ENCODE results near the gene TOR1AIP2. TPM values are rescaled to one million over a fixed set of nuclear protein-coding genes. Genes with fewer than 3 reads are reported as not detected.

The TOR1AIP2 gene
- total RNA-seq, 1 experiment from 2014 or later: 100 TPM

- no peak for TF ChIP-seq EZH2 (IDR thresholded peaks at IDR 0.05; ENCODE audit: borderline replicate concordance, low read depth, low read length, poor library complexity, severe bottlenecking)
- ChIA-PET CTCF (interaction anchor here (1.1 kb wide), 1 partner anchor 12 kb away, joined by 4 read pairs; no protein-coding TSS in a partner anchor), POLR2A (ENCODE audit: low non-redundant PET) (no interaction called here)
- Histone ChIP-seq H3K4me3 (ENCODE audit: low read depth, low read length, poor library complexity, severe bottlenecking) (no peak overlapping the region), H3K27me3 (replicated peaks; ENCODE audit: insufficient read depth, low read depth, low read length, poor library complexity) (no peaks in the 10 kb centered on the region), H3K9me3 (ENCODE audit: low read depth, low read length, poor library complexity, severe bottlenecking) (no peaks in the 10 kb centered on the region), H3K4me1 (ENCODE audit: insufficient read depth, low read length, poor library complexity, severe bottlenecking) (no peaks in the 10 kb centered on the region), H3K27ac (ENCODE audit: low read depth, low read length, poor library complexity, severe bottlenecking) (no peak overlapping the region), H3K36me3 (ENCODE audit: insufficient read depth, low read length, poor library complexity, severe bottlenecking) (no peaks in the 10 kb centered on the region)
- DNase-seq (ENCODE audit: low spot score): no peak
- BruUV-seq (replicated peaks): no TSS peak
- intact Hi-C loops (cut with micrococcal nuclease; ENCODE audit: unreplicated experiment): no loop called here
Measured at GRCh38 chr1:179826626-179827280, 50.9 kb downstream of the TOR1AIP2 start.

GRCh38 chr1:179825798-179826460, 51.7 kb downstream of the TOR1AIP2 start:
- Histone ChIP-seq H3K4me3 (ENCODE audit: low read depth, low read length, poor library complexity, severe bottlenecking) (no peak overlapping the region), H3K27ac (ENCODE audit: low read depth, low read length, poor library complexity, severe bottlenecking) (no peak overlapping the region), H3K36me3 (ENCODE audit: insufficient read depth, low read length, poor library complexity, severe bottlenecking) (no peaks in the 10 kb centered on the region), H3K4me1 (ENCODE audit: insufficient read depth, low read length, poor library complexity, severe bottlenecking) (no peaks in the 10 kb centered on the region), H3K9me3 (ENCODE audit: low read depth, low read length, poor library complexity, severe bottlenecking) (no peaks in the 10 kb centered on the region), H3K27me3 (replicated peaks; ENCODE audit: insufficient read depth, low read depth, low read length, poor library complexity) (no peaks in the 10 kb centered on the region)
- intact Hi-C loops (cut with micrococcal nuclease; ENCODE audit: unreplicated experiment): no loop called here
- ChIA-PET POLR2A (ENCODE audit: low non-redundant PET) (no interaction called here), CTCF (no interaction called here)
- no peak for DNase-seq (ENCODE audit: low spot score)
- no peak for TF ChIP-seq EZH2 (IDR thresholded peaks at IDR 0.05; ENCODE audit: borderline replicate concordance, low read depth, low read length, poor library complexity, severe bottlenecking)
- BruUV-seq (replicated peaks): no TSS peak

GRCh38 chr1:179825206-179825605, 52.4 kb downstream of the TOR1AIP2 start:
- intact Hi-C loops (cut with micrococcal nuclease; ENCODE audit: unreplicated experiment): no loop called here
- Histone ChIP-seq H3K27me3 (replicated peaks; ENCODE audit: insufficient read depth, low read depth, low read length, poor library complexity) (no peaks in the 10 kb centered on the region), H3K4me3 (ENCODE audit: low read depth, low read length, poor library complexity, severe bottlenecking) (no peak overlapping the region), H3K4me1 (ENCODE audit: insufficient read depth, low read length, poor library complexity, severe bottlenecking) (no peaks in the 10 kb centered on the region), H3K27ac (ENCODE audit: low read depth, low read length, poor library complexity, severe bottlenecking) (no peak overlapping the region), H3K36me3 (ENCODE audit: insufficient read depth, low read length, poor library complexity, severe bottlenecking) (no peaks in the 10 kb centered on the region), H3K9me3 (ENCODE audit: low read depth, low read length, poor library complexity, severe bottlenecking) (no peaks in the 10 kb centered on the region)
- ChIA-PET POLR2A (ENCODE audit: low non-redundant PET) (no interaction called here), CTCF (no interaction called here)
- no peak for DNase-seq (ENCODE audit: low spot score)
- BruUV-seq (replicated peaks): no TSS peak
- TF ChIP-seq EZH2 (IDR thresholded peaks at IDR 0.05; ENCODE audit: borderline replicate concordance, low read depth, low read length, poor library complexity, severe bottlenecking) (no peak), CTCF (conservative IDR thresholded peaks at IDR 0.05; ENCODE audit: low read depth, low read length) (no peak)

GRCh38 chr1:179824265-179824664, 53.3 kb downstream of the TOR1AIP2 start:
- TF ChIP-seq CTCF (conservative IDR thresholded peaks at IDR 0.05; ENCODE audit: low read depth, low read length) (no peak), EZH2 (IDR thresholded peaks at IDR 0.05; ENCODE audit: borderline replicate concordance, low read depth, low read length, poor library complexity, severe bottlenecking) (no peak)
- CTCF ChIA-PET: no interaction called here
- no peaks in the 10 kb centered on the region for H3K36me3 ChIP-seq (ENCODE audit: insufficient read depth, low read length, poor library complexity, severe bottlenecking)
- BruUV-seq (replicated peaks): no TSS peak
- H3K4me1 ChIP-seq (ENCODE audit: insufficient read depth, low read length, poor library complexity, severe bottlenecking): no peaks in the 10 kb centered on the region
- H3K9me3 ChIP-seq (ENCODE audit: low read depth, low read length, poor library complexity, severe bottlenecking): no peaks in the 10 kb centered on the region
- no peak overlapping the region for H3K27ac ChIP-seq (ENCODE audit: low read depth, low read length, poor library complexity, severe bottlenecking)
- H3K27me3 ChIP-seq (replicated peaks; ENCODE audit: insufficient read depth, low read depth, low read length, poor library complexity): no peaks in the 10 kb centered on the region
- POLR2A ChIA-PET (ENCODE audit: low non-redundant PET): no interaction called here
- H3K4me3 ChIP-seq (ENCODE audit: low read depth, low read length, poor library complexity, severe bottlenecking): no peak overlapping the region
- intact Hi-C loops (cut with micrococcal nuclease; ENCODE audit: unreplicated experiment): no loop called here
- DNase-seq (ENCODE audit: low spot score): no peak

Measured in A673 (cell line).